HFF-Myc (cell line): ENCODE data around the gene AFAP1.

ENCODE experiments used
- DNase-seq: peaks from one replicate; pipeline ENCODE4 v3.0.0-alpha.2; 2011; ENCODE audit warnings: low read depth; ENCODE audit errors: extremely low read depth
- H3K4me3 ChIP-seq: replicated peaks from 2 replicates; pipeline ENCODE4 v1.5.1; 2011; ENCODE audit warnings: low read depth, mild to moderate bottlenecking, control low read depth, low read length
- TF ChIP-seq, protein P1 (sequence below): IDR thresholded peaks from 2 replicates; pipeline ENCODE4 v1.5.1; 2012; ENCODE audit warnings: mild to moderate bottlenecking, low read depth, low read length, control low read depth; ENCODE audit errors: missing control alignments

Gene AFAP1

GRCh38 chr4:7798178-7798995 is 141.3 kb downstream of the AFAP1 start:
- TF ChIP-seq, protein P1, sequence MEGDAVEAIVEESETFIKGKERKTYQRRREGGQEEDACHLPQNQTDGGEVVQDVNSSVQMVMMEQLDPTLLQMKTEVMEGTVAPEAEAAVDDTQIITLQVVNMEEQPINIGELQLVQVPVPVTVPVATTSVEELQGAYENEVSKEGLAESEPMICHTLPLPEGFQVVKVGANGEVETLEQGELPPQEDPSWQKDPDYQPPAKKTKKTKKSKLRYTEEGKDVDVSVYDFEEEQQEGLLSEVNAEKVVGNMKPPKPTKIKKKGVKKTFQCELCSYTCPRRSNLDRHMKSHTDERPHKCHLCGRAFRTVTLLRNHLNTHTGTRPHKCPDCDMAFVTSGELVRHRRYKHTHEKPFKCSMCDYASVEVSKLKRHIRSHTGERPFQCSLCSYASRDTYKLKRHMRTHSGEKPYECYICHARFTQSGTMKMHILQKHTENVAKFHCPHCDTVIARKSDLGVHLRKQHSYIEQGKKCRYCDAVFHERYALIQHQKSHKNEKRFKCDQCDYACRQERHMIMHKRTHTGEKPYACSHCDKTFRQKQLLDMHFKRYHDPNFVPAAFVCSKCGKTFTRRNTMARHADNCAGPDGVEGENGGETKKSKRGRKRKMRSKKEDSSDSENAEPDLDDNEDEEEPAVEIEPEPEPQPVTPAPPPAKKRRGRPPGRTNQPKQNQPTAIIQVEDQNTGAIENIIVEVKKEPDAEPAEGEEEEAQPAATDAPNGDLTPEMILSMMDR, result no peak
- H3K4me3 ChIP-seq, result no peak overlapping the region
- DNase-seq, result no peak

DNA sequence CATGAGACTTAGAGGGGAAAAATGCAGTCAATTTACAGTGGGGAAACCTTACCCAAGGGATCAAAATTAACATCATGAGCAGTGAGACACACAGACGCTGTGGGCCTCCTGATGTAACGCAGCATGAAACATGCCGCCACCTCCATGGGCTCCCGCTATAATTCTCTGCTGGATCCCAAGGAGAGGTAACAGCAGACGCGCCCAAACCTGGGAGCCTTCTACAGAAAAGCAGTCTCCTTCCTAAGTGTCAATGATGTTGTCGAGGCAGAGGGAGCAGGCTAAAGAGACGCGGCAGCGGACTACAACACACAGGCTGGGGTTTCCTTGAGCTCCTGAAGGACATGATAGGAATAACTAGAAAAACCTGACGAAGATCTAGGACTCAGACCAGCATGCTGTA is 142.3 kb downstream of the AFAP1 start:
- H3K4me3 ChIP-seq, result no peak overlapping the region
- DNase-seq, result no peak
- TF ChIP-seq, protein P1, result no peak

DNA sequence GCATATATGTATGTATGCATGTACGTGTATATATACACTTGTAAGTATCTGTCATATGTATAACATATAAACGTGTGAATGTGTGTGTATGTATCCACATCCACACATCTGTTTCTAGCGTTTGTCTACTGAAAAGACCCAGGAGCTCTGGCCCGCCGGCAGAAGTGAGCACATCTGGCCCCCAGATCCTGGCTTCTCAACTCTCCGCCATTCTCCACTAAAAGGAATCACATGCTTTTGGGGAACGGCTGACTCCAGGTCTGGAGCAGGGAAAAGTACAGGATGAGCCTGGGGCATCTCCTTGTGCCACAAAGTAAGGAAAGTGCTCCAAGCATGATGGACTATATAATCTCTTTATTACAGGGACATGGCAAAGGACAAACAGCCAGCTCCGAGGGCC is 143.7 kb downstream of the AFAP1 start:
- H3K4me3 ChIP-seq, result no peak overlapping the region
- TF ChIP-seq, protein P1, result no peak
- DNase-seq, result no peak

DNA sequence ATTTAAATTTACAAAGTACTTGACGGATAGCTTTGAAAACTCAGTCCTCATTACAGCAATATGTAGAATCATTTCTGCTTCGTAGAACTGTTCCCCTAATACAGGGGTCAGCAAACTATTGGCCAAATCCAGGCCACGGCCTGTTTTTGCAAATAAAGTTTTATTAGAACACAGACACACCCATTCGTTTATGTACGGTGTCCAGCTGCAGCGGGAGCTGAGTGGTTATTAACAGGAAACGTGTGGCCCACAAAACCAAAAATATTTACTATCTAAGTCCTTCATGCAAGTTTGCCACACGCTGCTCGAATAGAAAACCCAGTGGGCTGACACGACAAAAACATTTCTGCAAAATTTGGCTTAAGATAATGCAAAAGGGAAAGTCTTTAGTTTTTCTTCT is 146.5 kb downstream of the AFAP1 start:
- H3K4me3 ChIP-seq, result no peak overlapping the region
- TF ChIP-seq, protein P1, result no peak
- DNase-seq, result no peak

DNA sequence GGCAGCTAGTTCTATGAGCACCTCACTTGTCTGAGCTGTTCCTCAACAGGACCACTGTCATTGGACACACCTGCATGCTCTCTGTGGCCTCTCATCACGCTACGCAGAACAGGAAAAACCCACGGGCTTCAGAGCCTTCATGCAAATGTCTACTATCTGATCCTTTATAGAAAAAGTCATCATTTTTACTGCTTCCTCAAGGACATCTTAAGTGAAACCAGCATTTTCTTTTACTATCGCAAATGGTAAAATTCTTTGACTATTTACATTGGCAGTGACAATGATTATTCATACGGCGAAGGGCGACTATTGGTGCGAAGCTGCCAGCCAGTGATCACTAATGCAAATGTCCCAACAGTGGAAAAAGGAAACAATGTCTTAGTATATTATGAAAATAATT is 147.0 kb downstream of the AFAP1 start:
- H3K4me3 ChIP-seq, result no peak overlapping the region
- no peak for DNase-seq
- TF ChIP-seq, protein P1, result no peak

DNA sequence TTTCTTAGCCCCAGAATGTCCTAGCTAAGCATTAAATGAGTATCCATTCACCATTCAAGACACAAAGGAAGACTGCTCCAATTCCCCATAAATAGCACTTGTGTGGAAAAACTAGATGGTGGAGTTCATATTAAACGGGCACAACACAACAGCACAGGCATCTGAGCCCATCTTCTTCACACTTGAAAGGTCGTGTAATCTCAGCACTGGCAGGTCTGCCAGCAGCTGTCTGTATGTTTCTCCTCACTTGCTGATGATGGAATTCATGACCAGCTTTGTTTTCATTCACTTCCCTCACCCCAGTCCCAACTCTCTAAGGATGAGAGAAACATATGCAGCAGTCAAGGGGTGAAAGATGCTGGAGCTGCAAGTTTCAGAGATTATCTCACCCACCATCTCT is 148.7 kb downstream of the AFAP1 start:
- TF ChIP-seq, protein P1, result no peak
- no peak overlapping the region for H3K4me3 ChIP-seq
- DNase-seq, result no peak

- TF ChIP-seq, protein P1, result no peak
- no peak overlapping the region for H3K4me3 ChIP-seq
- no peak for DNase-seq
Measured at GRCh38 chr4:7790023-7790422, 149.6 kb downstream of the AFAP1 start.
